H1 (cell line): ENCODE results near the gene ARHGEF28. TPM values are rescaled to one million over a fixed set of nuclear protein-coding genes. Genes with fewer than 3 reads are reported as not detected.

Experiments used
- HDAC2 ChIP-seq, 2 experiments: fragments of 300-600 bp in 1 of 2; sonication (generic) in 1 of 2; IDR thresholded peaks; 2 replicates each; pipeline ENCODE4 v1.6.1; 2011 to 2012; ENCODE audit warnings: low read depth in 2 of 2, low read length in 2 of 2, mild to moderate bottlenecking in 2 of 2, moderate library complexity in 2 of 2, borderline replicate concordance in 1 of 2, inconsistent platforms in 1 of 2
- NRF1 ChIP-seq: IDR thresholded peaks from 2 replicates; pipeline ENCODE4 v1.6.1; 2011; ENCODE audit warnings: mild to moderate bottlenecking, low read depth, low read length, improper control_type of control experiment
- SIN3A ChIP-seq, 2 experiments: IDR thresholded peaks in 1 of 2; conservative IDR thresholded peaks in 1 of 2; 2 replicates each; pipeline ENCODE4 v1.6.1; 2011 to 2012; ENCODE audit warnings: low read length in 2 of 2, improper control_type of control experiment in 1 of 2, low read depth in 1 of 2, mild to moderate bottlenecking in 1 of 2
- SIRT6 ChIP-seq: IDR thresholded peaks from one replicate; pipeline ENCODE4 v1.7.1; 2012; ENCODE audit warnings: low read length, inconsistent platforms
- SP4 ChIP-seq: IDR thresholded peaks from 2 replicates; pipeline ENCODE4 v1.6.1; 2012; ENCODE audit warnings: low read length, inconsistent platforms
- polyA plus RNA-seq, 7 experiments: library from polyadenylated mRNA; depleted of rRNA in 3 of 7; stranded (reverse) in 5 of 7; unstranded in 2 of 7; fragments of >200 nt in 5 of 7; fragments of 200-250 nt in 2 of 7; gene quantifications; 1 replicate in 5 of 7; 2 replicates in 1 of 7; 4 replicates in 1 of 7; pipeline versions ENCODE4 v1.2.1 to v1.2.3, GENCODE V29; 2011 to 2013; ENCODE audit warnings: missing spikeins in 2 of 7, mixed read lengths in 2 of 7
- total RNA-seq: library from RNA; stranded (reverse); fragmentation: NEBNext Ultra II Directional; extraction: Animal tissue kit (Norgen Biotek cat#: 25700); gene quantifications from 2 replicates; pipeline ENCODE4 v1.2.1, GENCODE V29; 2021

The ARHGEF28 gene
- total and polyA plus RNA-seq, 2 of the 8 experiments (the other 6 are each of a cell fraction or from before 2014, with no cell fraction given): 0.33 to 1.0 TPM

DNA sequence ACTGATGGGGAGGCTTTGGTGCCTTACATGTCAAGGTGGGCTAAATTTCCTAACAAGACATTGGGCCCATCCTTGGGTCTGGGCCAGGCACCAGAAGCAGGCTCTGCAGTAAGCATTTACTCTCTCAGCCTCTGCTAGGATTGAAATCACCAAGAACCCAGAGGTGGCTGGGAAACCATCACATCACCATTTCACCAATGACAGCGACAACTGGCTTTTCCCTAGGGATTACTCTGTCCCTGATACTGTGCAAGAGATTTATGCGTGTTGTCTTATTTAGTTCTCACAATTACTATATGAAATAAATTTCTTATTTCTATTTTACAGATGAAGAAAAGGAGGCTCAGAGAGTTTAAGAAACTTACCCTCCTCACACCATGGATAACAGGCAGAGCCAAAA lies 342.2 kb downstream of the ARHGEF28 start (continued):
- no peak for TF ChIP-seq SIRT6
- TF ChIP-seq SP4: no peak
- no peak for TF ChIP-seq SIN3A (conservative IDR thresholded peaks at IDR 0.05 in 1 of 2, IDR thresholded peaks at IDR 0.05 in 1 of 2; ENCODE audit: low read depth in 1 of 2, low read length in 2 of 2)
- no peak for TF ChIP-seq NRF1
- TF ChIP-seq HDAC2 (IDR thresholded peaks at IDR 0.05; ENCODE audit: borderline replicate concordance in 1 of 2, low read depth in 2 of 2, low read length in 2 of 2): no peak
